Muscle of back (tissue), 11 donors: ENCODE measurements around the gene FHIT. TPM values are rescaled to one million over a fixed set of nuclear protein-coding genes. Genes with fewer than 3 reads are reported as not detected.
A peak's percentile ranks its signal among the peaks of the same experiment; 100 is the strongest.
"Not testable (repeated sequence)": the region's sequence is repeated elsewhere in the genome, so short reads cannot be mapped to it uniquely, and the experiment has no call there.

Experiments
- DNase-seq, 3 donors: peaks; one replicate each; pipeline versions ENCODE4 v3.0.0 to v3.0.0-alpha.2; 2013
- polyA plus RNA-seq, 10 donors: library from polyadenylated mRNA; unstranded; fragments of 120-200 nt; gene quantifications; one replicate each; pipeline ENCODE4 v1.2.1, GENCODE V29; 2013; ENCODE audit not compliant: insufficient read length in 10 of 10

FHIT gene
- polyA plus RNA-seq, 10 donors = 4.2 to 8.0 (median 5.8) TPM

- no peak for DNase-seq
Measured at GRCh38 chr3:61227799-61228198, 23.5 kb downstream of the FHIT start.

- DNase-seq = no peak
Measured at GRCh38 chr3:61226166-61226686, 25.0 kb downstream of the FHIT start.

GRCh38 chr3:61224823-61225222, 26.4 kb downstream of the FHIT start:
- no peak for DNase-seq

GRCh38 chr3:61223451-61223850, 27.8 kb downstream of the FHIT start:
- DNase-seq = no peak

- DNase-seq = no peak
Measured at GRCh38 chr3:61222467-61222866, 28.8 kb downstream of the FHIT start.

GRCh38 chr3:61221759-61222362, 29.4 kb downstream of the FHIT start:
- DNase-seq = no peak

- no peak for DNase-seq
Measured at GRCh38 chr3:61218504-61218903, 32.7 kb downstream of the FHIT start.

GRCh38 chr3:61216171-61216570, 35.1 kb downstream of the FHIT start:
- DNase-seq = not testable (repeated sequence)

- DNase-seq = no peak
Measured at GRCh38 chr3:61202086-61202485, 49.2 kb downstream of the FHIT start.

GRCh38 chr3:61201071-61201470, 50.2 kb downstream of the FHIT start:
- no peak for DNase-seq

- no peak for DNase-seq
Measured at GRCh38 chr3:61200270-61200669, 51.0 kb downstream of the FHIT start.

- DNase-seq = no peak
Measured at GRCh38 chr3:61199843-61200242, 51.4 kb downstream of the FHIT start.

GRCh38 chr3:61194892-61195538, 56.2 kb downstream of the FHIT start:
- DNase-seq = no peak

GRCh38 chr3:61192222-61192621, 59.0 kb downstream of the FHIT start:
- no peak for DNase-seq

GRCh38 chr3:61190205-61190604, 61.0 kb downstream of the FHIT start:
- DNase-seq = not testable (repeated sequence)

- DNase-seq = no peak
Measured at GRCh38 chr3:61186030-61186429, 65.2 kb downstream of the FHIT start.

GRCh38 chr3:61184956-61185355, 66.3 kb downstream of the FHIT start:
- peak in 1 of 3 donors; percentile 14 for DNase-seq

- no peak for DNase-seq
Measured at GRCh38 chr3:61182662-61183061, 68.6 kb downstream of the FHIT start.

- peak in 1 of 3 donors; percentile 26 for DNase-seq
Measured at GRCh38 chr3:61181874-61182273, 69.4 kb downstream of the FHIT start.

GRCh38 chr3:61180206-61180605, 71.0 kb downstream of the FHIT start:
- DNase-seq = peak in 1 of 3 donors; percentile 12

- no peak for DNase-seq
Measured at GRCh38 chr3:61178167-61178566, 73.1 kb downstream of the FHIT start.

GRCh38 chr3:61177450-61177849, 73.8 kb downstream of the FHIT start:
- peak in 1 of 3 donors; percentile 14 for DNase-seq

GRCh38 chr3:61173676-61174075, 77.6 kb downstream of the FHIT start:
- no peak for DNase-seq

- no peak for DNase-seq
Measured at GRCh38 chr3:61172684-61173083, 78.6 kb downstream of the FHIT start.
